NB4 (cell line): Measurements from ENCODE around the gene KCTD15.

Experiments
- MYC ChIP-seq: IDR thresholded peaks from 2 replicates; pipeline ENCODE4 v1.6.1; 2011; ENCODE audit warnings: low read depth, low read length
- POLR2A ChIP-seq: IDR thresholded peaks from 2 replicates; pipeline ENCODE4 v1.6.1; 2011; ENCODE audit warnings: mild to moderate bottlenecking; ENCODE audit not compliant: insufficient read length; ENCODE audit errors: extremely low read depth
- TF ChIP-seq, protein P1 (sequence below): IDR thresholded peaks from one replicate; pipeline ENCODE4 v1.5.1; 2012; ENCODE audit warnings: low read depth, low read length
- TF ChIP-seq, protein P2 (sequence below): IDR thresholded peaks from 2 replicates; pipeline ENCODE4 v1.6.1; 2011; ENCODE audit warnings: low read depth, low read length

DNA sequence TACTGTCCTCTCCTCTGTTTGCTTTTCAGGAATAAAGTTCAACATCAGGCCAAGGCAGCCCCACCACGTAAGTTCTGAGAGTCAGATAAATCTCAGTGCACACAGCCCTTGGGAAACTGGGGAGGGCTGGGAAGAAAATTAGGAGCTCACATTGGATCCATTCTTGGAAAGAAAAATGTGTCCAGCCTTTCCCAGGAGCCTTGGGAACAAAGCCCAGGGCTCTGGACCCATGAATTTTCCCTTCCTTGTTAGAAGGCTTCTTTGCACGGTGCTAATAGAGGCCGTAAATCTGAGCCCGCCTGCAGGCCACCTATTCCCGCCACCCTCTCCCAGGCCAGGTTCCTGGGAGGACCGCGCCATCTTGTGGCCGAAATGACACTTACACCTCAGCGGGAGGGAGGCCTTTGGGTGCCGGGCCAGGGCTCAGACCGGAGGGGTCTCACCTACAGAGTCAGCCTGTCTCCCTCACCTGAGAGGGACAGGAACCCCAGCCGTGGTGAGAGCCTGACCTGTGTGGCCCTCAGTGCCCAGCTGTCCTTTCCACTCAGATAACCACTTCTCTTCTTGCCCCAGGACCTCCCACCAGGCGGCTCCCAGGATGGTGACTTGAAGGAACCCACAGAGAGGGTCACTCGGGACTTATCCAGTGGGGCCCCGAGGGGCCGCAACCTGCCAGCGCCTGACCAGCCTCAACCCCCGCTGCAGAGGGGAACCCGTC lies 25.1 kb upstream of the KCTD15 start:
- TF ChIP-seq, protein P1, sequence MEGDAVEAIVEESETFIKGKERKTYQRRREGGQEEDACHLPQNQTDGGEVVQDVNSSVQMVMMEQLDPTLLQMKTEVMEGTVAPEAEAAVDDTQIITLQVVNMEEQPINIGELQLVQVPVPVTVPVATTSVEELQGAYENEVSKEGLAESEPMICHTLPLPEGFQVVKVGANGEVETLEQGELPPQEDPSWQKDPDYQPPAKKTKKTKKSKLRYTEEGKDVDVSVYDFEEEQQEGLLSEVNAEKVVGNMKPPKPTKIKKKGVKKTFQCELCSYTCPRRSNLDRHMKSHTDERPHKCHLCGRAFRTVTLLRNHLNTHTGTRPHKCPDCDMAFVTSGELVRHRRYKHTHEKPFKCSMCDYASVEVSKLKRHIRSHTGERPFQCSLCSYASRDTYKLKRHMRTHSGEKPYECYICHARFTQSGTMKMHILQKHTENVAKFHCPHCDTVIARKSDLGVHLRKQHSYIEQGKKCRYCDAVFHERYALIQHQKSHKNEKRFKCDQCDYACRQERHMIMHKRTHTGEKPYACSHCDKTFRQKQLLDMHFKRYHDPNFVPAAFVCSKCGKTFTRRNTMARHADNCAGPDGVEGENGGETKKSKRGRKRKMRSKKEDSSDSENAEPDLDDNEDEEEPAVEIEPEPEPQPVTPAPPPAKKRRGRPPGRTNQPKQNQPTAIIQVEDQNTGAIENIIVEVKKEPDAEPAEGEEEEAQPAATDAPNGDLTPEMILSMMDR: peak; percentile 55
- TF ChIP-seq POLR2A (no peak), MYC (no peak)
- TF ChIP-seq, protein P2, sequence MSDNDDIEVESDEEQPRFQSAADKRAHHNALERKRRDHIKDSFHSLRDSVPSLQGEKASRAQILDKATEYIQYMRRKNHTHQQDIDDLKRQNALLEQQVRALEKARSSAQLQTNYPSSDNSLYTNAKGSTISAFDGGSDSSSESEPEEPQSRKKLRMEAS: 0 out of 2 replicates have a peak, but pooled peaks have one; percentile 6
